ACHN (cell line): Measurements from ENCODE around the gene SCN3A.

Experiments used
- DNase-seq: peaks from one replicate; pipeline ENCODE4 v3.0.0-alpha.2; 2015
- in situ Hi-C: cut with HindIII; loops from 2 replicates; pipeline ENCODE4 v1.10.0; 2017; ENCODE audit warnings: low sequenced_read_pairs, low pct_ligation_motif_present, low pct_unique_long_range_greater_than_20kb

Gene SCN3A

DNA sequence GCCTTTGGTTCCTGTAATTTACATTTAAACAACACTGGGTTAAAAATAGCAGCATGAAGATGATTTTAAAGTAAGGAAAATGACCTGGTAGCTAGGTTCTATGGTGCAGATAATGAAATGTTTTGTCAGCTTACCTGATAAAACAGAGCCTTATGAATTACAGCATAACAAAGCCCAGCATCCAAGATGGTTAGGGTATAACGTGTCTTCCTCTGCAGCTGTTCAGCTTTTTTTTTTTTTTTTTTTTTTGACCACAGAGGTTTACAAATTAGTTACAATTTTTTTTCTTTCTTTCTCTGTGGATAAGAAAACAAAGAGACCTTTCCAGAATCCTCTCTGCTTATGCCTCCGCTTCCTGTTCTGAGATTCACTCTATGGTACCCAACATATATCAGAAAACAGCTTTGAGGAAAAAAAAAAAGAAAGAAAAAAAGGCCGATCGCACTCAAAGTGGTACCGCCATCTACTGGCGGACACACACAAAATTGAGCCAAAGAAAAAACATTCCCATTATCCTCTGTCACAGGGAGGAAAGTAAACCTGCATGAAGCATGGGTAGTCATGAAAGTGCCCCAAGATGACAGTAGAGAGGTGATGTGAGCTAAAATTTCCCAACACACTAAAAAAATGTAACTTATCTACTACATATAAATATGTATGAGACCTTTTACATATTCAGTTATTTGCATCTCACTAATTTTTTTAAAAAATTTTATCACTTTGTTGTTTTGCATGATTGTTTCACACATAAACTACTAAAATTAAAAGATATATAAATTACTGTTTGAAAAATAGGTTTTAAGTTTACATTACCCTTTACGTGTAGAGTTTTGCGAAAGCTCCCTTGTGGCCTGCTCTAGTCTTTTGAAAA, at the start of gene SCN3A:
Gene SCN3A (minus strand): TSS at position 362 of the 871 bp plus-strand sequence. CDS start 27,656 bp downstream, outside the sequence.
- peak; percentile 82 for DNase-seq
- in situ Hi-C loops = no loop called here

DNA sequence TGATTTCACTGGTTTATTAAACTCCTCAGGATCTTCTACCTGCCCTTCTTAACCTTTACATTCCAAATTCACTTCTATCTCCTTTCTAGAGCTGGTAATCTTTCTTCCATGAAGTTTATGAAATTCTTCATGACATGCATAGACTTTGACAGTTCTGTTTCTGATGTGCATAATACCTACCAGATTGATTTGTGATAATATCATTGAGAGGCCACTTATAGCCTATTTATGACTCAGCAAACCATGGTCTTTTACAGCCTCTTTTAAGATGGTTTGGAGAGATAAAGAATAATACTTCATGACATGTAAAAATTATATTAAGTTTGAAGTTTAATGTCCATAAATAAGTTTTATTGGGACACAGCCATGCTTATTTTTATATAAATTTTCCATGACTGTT, 49.3 kb upstream of the SCN3A start:
- DNase-seq = no peak
- in situ Hi-C loops = no loop called here

DNA sequence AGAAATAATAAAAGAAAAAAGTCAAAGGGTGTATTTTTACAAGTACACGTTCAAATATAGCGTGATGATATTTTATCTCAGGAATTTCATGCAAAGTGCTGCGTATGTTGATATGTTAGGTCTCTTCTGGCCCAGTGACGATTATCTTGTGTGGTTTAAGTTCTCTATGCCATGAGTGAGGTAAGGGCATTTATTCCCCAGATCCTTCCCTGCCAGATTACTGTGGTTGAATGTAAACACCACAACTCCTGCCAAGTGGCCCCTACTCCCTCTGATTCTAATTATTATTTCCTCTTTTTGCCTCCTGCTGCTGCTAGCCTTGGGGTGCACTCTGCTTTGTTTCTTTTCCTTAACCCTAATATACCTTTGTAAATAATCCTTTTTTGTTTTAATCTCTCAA, 47.5 kb upstream of the SCN3A start:
- DNase-seq = no peak
- in situ Hi-C loops = no loop called here

DNA sequence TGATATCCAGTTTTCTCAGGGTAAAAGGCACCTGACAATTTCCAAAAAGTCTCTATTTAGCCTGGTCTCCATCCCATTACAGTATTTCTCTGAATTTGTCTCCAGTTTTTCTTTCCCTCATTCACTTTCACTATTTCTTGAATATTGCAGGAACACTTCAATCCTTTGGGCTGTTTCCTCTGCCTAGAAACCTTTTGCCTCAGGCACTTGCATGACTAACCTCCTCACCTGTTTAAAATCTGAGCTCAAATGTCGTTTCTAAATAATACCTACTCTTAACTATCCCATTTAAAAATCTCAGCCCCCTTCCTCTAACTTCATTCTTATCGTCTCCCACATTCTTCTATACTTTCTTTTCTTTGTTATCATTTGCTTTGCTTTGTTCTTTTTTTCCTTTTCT, 44.4 kb upstream of the SCN3A start:
- no peak for DNase-seq
- in situ Hi-C loops = no loop called here

DNA sequence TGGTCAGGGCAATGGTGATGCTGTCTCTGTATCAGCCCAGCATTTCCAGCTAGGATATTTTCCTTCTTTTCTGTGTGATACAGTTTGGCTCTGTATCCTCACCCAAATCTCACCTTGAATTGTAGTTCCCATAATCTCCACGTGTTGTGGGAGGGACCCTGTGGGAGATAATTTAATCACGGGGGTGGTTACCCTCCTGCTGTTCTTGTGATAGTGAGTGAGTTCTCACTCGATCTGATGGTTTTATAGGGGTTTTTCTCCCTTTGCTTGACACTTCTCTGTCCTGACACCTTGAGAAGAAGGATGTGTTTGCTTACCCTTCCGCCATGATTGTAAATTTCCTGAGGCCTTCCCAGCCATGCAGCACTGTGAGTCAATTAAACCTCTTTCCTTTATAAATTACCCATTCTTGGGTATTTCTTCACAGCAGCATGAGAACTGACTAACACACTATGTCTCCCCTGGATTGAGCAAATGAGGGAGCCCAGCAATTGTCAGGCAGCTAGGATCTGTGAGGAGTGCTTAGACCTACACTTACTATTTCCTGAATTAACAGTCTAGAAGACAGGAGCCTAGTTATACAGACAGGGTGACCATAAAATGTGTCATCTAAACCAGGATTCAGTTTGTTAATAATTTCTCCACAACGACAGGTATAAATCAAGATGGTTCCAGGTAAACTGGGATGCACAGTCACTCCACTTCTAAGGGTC, 41.4 kb upstream of the SCN3A start:
- in situ Hi-C loops = no loop called here
- DNase-seq = no peak

DNA sequence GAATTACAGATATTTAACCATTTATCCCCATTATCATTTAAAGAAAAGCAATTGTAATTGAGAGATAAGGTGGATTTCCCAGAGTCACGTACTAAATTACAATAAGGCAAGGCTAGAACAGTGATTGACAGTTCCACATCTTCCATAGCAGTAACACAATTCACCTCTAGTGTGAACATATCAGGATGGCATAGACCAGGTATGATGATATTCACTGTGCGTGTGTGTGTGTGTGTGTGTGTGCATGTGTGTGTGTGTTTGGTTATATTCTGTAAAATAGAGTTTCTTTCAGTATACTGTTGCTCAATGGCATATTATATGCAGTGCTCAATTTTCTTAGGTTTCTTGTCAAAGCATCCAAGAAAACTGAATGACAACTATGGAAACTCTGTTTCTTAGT, 37.1 kb upstream of the SCN3A start:
- in situ Hi-C loops = no loop called here
- no peak for DNase-seq

DNA sequence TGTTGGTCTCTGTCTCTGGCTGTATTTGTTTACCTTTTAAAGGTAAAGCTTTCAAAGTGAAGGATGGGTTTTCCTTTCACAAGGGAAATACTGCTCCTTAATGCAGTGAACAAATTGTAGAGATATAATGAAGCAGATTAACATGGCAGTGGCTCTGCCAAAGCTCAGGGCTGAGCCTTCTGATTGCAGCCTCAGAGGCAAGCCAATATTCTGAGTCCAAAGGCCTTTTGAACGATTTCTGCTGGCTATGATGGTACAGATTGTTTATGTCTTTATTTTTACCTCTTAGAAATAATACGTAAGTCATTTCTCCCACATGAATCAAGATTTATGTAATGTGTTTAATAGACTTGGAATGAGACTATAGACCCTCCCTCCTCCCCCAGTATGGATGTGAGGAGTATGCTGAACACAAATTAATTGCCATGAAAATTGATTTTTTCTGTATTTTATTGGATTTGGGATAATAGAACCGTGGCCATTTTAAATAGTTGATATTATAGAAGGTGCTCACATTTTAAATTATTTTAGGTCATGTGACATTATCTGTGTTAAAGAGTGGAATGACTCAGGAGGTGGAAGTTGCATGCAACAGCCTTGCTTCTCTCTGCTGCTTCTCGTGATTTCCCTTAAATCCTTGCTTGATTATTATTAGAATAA, 36.1 kb upstream of the SCN3A start:
- in situ Hi-C loops = no loop called here
- DNase-seq = no peak

DNA sequence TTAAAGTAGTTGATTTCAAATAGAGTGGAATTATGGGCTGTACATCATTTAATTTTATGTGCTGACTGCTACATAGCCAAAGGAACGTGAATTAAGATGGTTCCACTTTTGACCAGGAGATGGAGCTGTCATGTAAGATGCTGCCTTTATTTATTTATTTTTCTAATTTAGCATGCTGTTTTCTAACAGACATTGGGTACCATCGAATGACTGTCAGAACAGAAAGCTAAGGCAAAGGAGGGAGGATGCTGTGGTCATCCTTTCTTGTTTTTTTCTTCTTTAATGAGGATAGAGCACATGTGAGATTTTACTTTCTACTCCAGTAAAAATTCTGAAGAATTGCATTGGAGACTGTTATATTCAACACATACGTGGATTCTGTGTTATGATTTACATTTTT, 35.4 kb upstream of the SCN3A start, which contains the start of gene SCN2A:
Gene SCN2A (plus strand): TSS at position 185 of the 400 bp plus-strand sequence. CDS start 56,410 bp downstream, outside the sequence.
- in situ Hi-C loops = no loop called here
- peak; percentile 74 for DNase-seq

DNA sequence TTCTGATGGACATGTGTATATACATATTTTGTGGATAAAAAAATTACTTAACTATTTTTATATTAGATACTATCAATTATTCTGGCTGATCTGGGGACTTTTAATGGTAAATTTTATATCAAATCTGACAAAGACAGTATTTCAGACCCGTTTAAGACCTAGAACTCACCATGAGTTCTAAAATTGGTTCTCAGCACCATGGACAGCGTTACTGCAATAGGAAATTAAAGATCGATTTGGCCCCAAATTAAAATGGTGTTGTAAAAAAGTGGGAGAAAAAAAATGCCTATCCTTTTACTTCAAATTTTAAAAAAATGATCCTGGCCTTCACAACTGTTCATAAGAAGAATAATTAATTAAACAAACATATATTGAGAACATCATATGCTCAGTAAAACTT, 34.4 kb upstream of the SCN3A start:
- DNase-seq = peak; percentile 46
- in situ Hi-C loops = no loop called here

DNA sequence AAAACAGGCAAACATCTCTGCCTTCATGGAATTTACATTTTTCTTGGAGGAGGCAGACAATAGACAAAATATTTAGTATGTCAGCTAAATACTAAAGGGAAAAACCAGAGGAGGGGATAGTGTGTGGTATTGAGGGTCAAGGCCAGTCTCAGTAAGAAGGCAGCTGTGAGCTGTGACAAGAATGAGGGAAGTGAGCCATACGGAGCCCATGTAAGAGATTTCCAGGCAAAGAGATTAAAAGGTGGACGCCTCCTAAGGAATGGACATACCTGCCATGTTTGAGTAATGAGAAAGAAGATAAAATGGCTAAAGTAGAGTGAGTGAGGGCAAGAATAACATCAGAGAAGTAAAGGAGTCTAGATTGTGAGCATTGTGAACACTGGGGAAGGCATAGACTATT, 33.2 kb upstream of the SCN3A start:
- no peak for DNase-seq
- in situ Hi-C loops = no loop called here

DNA sequence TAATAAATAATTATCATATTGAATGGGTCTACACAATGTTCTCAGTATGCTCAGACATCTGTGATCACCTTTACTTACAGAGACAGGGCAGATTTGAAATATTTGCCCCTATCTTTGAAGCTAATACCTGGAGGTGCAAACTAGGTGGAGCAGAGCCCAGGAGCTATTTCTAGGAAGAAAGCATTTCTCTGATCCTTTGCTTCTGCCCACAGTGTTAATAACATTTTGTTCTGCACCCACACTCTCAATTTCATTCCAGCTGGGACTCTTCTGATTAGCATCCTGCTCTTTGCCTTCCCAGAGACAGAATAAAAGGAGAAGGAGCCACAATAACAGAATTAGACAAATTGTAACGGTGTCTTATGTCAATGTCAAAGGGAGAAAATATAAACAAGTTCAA, 23.7 kb upstream of the SCN3A start:
- DNase-seq = no peak
- in situ Hi-C loops = no loop called here

DNA sequence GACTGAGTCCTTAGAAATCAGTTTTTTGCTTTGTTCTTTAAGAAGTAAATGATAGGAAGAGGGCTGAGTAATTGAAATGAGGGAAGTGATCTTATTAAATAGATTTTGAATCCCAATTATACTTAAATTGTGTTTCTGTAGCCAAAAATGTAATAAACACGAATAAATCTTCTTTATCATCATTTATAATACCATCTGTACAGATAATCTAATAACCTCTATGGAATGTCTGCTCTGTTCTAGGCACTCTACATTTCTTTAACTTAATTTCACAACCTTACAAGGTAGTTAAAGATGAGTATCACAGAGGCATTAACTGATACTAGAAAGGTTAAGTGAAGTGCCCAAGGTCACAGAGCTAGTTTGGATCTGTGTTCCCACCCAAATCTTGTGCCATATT, 21.1 kb upstream of the SCN3A start:
- in situ Hi-C loops = no loop called here
- no peak for DNase-seq

DNA sequence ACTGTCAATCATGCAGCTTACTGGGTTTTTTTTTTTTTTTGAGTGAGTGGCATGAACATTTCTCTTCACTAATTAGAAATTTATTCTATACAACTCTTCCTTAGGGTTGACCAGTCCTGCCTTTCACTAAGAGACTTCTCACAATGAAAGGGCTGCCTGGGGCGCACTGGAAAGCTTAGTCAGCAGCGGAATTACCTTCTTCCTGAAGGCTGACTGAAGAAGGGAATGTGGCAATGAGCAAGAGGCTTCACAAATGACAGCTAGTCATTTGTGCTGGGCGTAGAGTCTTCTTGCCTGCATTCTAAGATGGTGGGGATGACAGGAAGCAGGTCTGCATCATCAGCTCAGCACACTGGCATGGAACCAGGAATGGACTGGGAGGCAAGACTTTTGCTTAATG, 15.6 kb upstream of the SCN3A start:
- in situ Hi-C loops = no loop called here
- no peak for DNase-seq

DNA sequence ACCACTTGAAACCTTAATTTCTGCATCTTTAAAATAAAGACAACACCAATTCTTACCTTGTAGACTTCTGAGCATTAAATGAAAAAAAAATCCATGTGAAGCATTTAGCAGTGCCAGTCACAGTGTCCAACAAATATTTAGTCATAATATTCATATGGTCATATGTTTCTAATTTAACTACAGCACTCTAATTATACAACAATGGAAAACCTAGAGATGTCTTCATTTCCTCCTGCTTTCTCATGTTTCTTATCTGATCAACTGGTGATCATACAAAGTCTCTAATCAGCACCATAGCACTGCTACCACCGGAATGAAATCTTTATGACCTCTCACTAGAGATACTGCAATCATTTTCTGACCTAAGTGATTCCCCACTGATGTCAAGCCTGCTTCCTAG, 10.2 kb upstream of the SCN3A start:
- in situ Hi-C loops = no loop called here
- DNase-seq = no peak

DNA sequence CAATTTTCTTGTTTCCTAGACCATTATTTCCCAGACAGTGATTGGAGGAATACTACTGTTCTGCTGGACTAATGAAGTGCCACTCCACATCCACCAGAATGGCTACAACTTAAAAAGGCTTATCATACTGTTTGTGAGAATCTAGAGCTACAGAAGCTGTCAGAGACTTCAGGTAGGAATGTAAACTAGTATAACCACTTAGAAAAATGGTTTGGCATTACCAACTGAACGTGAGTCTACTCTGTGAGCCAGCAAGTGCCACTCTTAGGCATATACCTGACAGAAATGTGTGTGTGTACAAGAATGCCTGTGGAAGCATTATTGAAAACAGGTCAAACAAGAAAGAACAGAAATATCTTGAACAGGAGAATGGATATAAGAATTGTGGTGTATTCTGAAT, 4.2 kb upstream of the SCN3A start:
- in situ Hi-C loops = no loop called here
- no peak for DNase-seq

DNA sequence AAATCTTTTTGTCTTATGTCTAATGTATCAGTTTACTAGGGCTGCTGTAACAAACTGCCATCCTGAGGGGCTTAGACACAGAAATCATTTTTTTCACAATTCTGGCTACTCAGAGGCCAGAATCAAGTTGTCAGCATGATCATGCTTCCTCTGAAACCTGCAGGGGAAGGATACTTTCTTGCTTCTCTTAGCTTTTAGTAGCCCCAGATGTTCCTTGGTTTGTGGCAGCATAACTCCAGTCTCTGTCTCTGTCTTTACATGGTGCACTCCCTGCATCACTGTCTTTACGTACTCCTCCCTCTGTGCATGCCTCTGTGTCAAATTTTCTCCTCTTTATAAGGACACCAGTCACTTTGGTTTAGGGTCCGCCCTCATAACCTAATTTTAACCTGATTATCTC, 2.0 kb upstream of the SCN3A start:
- DNase-seq = no peak
- in situ Hi-C loops = no loop called here

DNA sequence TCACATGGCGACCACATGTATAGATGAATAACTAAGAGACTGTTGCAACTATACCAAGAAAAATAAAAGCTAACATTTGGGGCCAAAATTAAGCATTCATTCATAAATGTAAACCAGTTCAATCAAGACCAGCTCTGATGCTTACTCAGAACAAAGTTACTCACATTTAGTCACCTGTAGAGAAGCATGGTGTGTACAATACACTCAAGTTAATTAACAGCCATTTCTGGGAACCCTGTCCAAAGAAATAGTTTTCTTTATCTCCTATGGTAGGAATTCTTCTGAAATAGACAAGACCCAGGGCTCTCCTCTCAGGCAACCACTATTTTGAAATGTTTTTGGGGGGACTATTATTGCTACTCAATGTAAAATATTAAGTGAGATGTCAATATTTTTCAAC, 1.6 kb downstream of the SCN3A start:
- in situ Hi-C loops = no loop called here
- DNase-seq = peak; percentile 50

DNA sequence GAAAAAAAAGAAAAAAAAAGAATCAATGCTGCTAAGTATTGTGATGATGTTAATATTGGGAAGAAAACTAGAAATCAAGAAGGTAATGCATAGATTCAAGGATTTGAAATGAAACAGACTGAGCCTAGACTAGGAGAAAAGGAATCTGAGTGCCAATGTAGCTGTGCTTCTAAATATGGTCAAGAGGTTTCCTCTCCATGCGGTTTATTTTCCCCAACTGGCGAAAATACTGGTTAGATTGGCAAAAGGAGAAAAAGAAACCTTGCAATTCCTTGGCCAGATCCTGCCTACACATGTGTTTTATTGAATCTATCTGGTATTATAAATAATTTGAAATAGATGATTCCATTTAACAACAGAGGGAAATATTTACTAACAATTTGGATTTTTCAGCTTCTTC, 5.7 kb downstream of the SCN3A start:
- in situ Hi-C loops = no loop called here

DNA sequence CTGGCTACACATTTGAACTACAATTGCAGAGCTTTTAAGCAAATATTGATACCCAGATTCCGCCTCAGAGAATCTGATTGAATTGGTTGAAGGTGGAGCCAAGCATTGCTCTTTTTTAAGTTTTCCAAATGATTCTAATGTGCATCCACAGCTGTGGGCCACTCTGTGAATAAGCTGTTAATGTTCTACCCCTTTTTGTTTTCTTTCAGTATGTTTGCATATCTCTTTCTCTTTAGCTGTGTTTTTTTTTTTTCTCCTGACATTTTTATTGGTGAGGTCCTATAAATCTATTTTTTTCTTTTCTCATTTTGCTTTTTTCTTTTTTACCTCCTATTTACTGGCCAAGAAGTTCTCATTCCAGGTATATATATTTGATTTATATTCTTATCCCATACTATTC, 6.5 kb downstream of the SCN3A start:
- in situ Hi-C loops = no loop called here
- DNase-seq = peak; percentile 58

More for the DNA sequence above, 5.7 kb downstream of the SCN3A start:
- DNase-seq = peak; percentile 53
